GM23248 (cell line): ENCODE results near the gene TTC8. TPM values are rescaled to one million over a fixed set of nuclear protein-coding genes. Genes with fewer than 3 reads are reported as not detected.
A peak's percentile ranks its signal among the peaks of the same experiment; 100 is the strongest.

Experiments used
- DNase-seq: peaks from one replicate; pipeline ENCODE4 v3.0.0-alpha.2; 2015
- H2AFZ ChIP-seq: fragments of 200-600 bp; sonication (generic); 2 replicates; pipeline ENCODE4 v1.6.1; 2016; ENCODE audit warnings: antibody characterized with exemption
- H3F3A ChIP-seq: fragments of 200-600 bp; sonication (generic); 2 replicates; pipeline ENCODE4 v1.6.1; 2016; ENCODE audit warnings: mild to moderate bottlenecking, antibody characterized with exemption, mixed run types; ENCODE audit not compliant: insufficient read depth
- H3K27ac ChIP-seq: fragments of 200-600 bp; sonication (generic); 2 replicates; pipeline ENCODE4 v1.5.1; 2016; ENCODE audit warnings: mild to moderate bottlenecking
- H3K27me3 ChIP-seq: fragments of 200-600 bp; sonication (generic); replicated peaks from 2 replicates; pipeline ENCODE4 v1.6.1; 2016; ENCODE audit warnings: mild to moderate bottlenecking; ENCODE audit not compliant: insufficient read depth
- H3K36me3 ChIP-seq: fragments of 200-600 bp; sonication (generic); 2 replicates; pipeline ENCODE4 v1.6.1; 2016; ENCODE audit warnings: low read depth, mild to moderate bottlenecking
- H3K4me1 ChIP-seq: fragments of 200-600 bp; sonication (generic); 2 replicates; pipeline ENCODE4 v1.6.1; 2016; ENCODE audit warnings: mild to moderate bottlenecking; ENCODE audit not compliant: insufficient read depth
- H3K4me2 ChIP-seq: fragments of 200-600 bp; sonication (generic); one replicate; pipeline ENCODE4 v1.6.1; 2016; ENCODE audit warnings: mild to moderate bottlenecking; ENCODE audit not compliant: unreplicated experiment
- H3K4me3 ChIP-seq: fragments of 200-600 bp; sonication (generic); 2 replicates; pipeline ENCODE4 v1.5.1; 2016; ENCODE audit warnings: mild to moderate bottlenecking
- H3K79me2 ChIP-seq: fragments of 200-600 bp; sonication (generic); 2 replicates; pipeline ENCODE4 v1.6.1; 2016; ENCODE audit warnings: mild to moderate bottlenecking; ENCODE audit not compliant: insufficient read depth
- H3K9ac ChIP-seq: fragments of 200-600 bp; sonication (generic); 2 replicates; pipeline ENCODE4 v1.6.1; 2016; ENCODE audit warnings: mild to moderate bottlenecking
- H3K9me2 ChIP-seq: fragments of 200-600 bp; sonication (generic); 2 replicates; pipeline ENCODE4 v1.6.1; 2016; ENCODE audit warnings: mixed run types, mild to moderate bottlenecking, moderate library complexity; ENCODE audit not compliant: insufficient read depth
- H3K9me3 ChIP-seq: fragments of 200-600 bp; sonication (generic); one replicate; pipeline ENCODE4 v1.6.1; 2017; ENCODE audit warnings: low read depth
- H4K20me1 ChIP-seq: fragments of 200-600 bp; sonication (generic); 2 replicates; pipeline ENCODE4 v1.6.0; 2016; ENCODE audit not compliant: insufficient read depth
- EZH2 ChIP-seq: fragments of 200-600 bp; sonication (generic); IDR thresholded peaks from 2 replicates; pipeline ENCODE4 v1.6.1; 2018; ENCODE audit warnings: antibody characterized with exemption, mild to moderate bottlenecking; ENCODE audit not compliant: insufficient read depth, poor library complexity, severe bottlenecking
- EZH2phosphoT487 ChIP-seq: fragments of 200-600 bp; sonication (generic); IDR thresholded peaks from 2 replicates; pipeline ENCODE4 v1.6.1; 2018; ENCODE audit warnings: antibody characterized with exemption, moderate library complexity, mild to moderate bottlenecking, low read depth; ENCODE audit not compliant: insufficient read depth
- WGBS, 2 experiments: methylation state at CpG; one replicate each; pipeline ENCODE4 v1.1.6; 2015 to 2017; ENCODE audit warnings: low lambda C conversion rate in 2 of 2, low coverage in 1 of 2; ENCODE audit errors: missing lambda C conversion rate in 2 of 2; 5-methylcytosine and 5-hydroxymethylcytosine counted together
- in situ Hi-C: fragments of 300-500 bp; cut with MboI; formaldehyde crosslinking; loops from 2 replicates; pipeline ENCODE4 v1.15.0; 2020
- polyA plus RNA-seq: library from polyadenylated mRNA; unstranded; fragments of >200 nt; fragmentation: Nextera tagmentation; extraction: Ambion mirVana; gene quantifications from 2 replicates; pipeline ENCODE4 v1.2.1, GENCODE V29; 2016
- small RNA-seq: library from RNA; depleted of rRNA; stranded (forward); fragments of <200 nt; gene quantifications from one replicate; pipeline ENCODE3, GENCODE V24; 2014; ENCODE audit warnings: low read depth, low replicate concordance
- total RNA-seq: library from RNA; depleted of rRNA; stranded (reverse); fragments of >200 nt; shearing (Covaris generic); gene quantifications from 2 replicates; pipeline ENCODE4 v1.2.3, GENCODE V29; 2014; rRNA removed

The TTC8 gene
- total and polyA plus RNA-seq, 2 experiments from 2014 or later, result 38.3 to 49.4 TPM

- no peaks in the 10 kb centered on the region for H3K4me1 ChIP-seq
- no peaks in the 10 kb centered on the region for H3F3A ChIP-seq
- H3K9ac ChIP-seq, result no peak overlapping the region
- WGBS, 2 experiments, result 26 to 28% methylated on average over 4 of the region's 4 CpGs
- peaks cover 8% of the 10 kb centered on the region; the same call in 1 of the 2 replicates for H3K27me3 ChIP-seq
- H3K36me3 ChIP-seq, result no peaks in the 10 kb centered on the region
- TF ChIP-seq EZH2phosphoT487, result no peak
- no peak for TF ChIP-seq EZH2
- no peaks in the 10 kb centered on the region for H4K20me1 ChIP-seq
- no peak for DNase-seq
- in situ Hi-C loops, result no loop called here
- H3K4me3 ChIP-seq, result no peak overlapping the region
- no peak overlapping the region for H2AFZ ChIP-seq
- no peaks in the 10 kb centered on the region for H3K9me2 ChIP-seq
- H3K9me3 ChIP-seq, result no peaks in the 10 kb centered on the region
- no peak overlapping the region for H3K4me2 ChIP-seq
- H3K27ac ChIP-seq, result no peak overlapping the region
- no peaks in the 10 kb centered on the region for H3K79me2 ChIP-seq
These were observed 90.5 kb downstream of the TTC8 start for GRCh38 chr14:88914956-88915355.

GRCh38 chr14:88919502-88919901 is 95.1 kb downstream of the TTC8 start:
- H3K9me3 ChIP-seq, result no peaks in the 10 kb centered on the region
- peak; percentile 29 for DNase-seq
- H3F3A ChIP-seq, result no peaks in the 10 kb centered on the region
- peaks cover 5% of the 10 kb centered on the region; the same call in 1 of the 2 replicates for H3K27me3 ChIP-seq
- H3K79me2 ChIP-seq, result no peaks in the 10 kb centered on the region
- no peak for TF ChIP-seq EZH2
- TF ChIP-seq EZH2phosphoT487, result no peak
- no peak overlapping the region for H3K27ac ChIP-seq
- H4K20me1 ChIP-seq, result no peaks in the 10 kb centered on the region
- no peak overlapping the region for H2AFZ ChIP-seq
- no peaks in the 10 kb centered on the region for H3K36me3 ChIP-seq
- 39 to 43% methylated on average over 3 of the region's 3 CpGs for WGBS, 2 experiments
- no peak overlapping the region for H3K4me3 ChIP-seq
- H3K9ac ChIP-seq, result no peak overlapping the region
- no peak overlapping the region for H3K4me2 ChIP-seq
- no peaks in the 10 kb centered on the region for H3K4me1 ChIP-seq
- in situ Hi-C loops, result no loop called here
- no peaks in the 10 kb centered on the region for H3K9me2 ChIP-seq

Small RNA genes lying within 50 kb of the gene (small RNA-seq; reads per million reads assigned to genes)
- gene RF00019 (not detected), gene RNU4-92P (not detected)

Other genes with a start within 250 kb of the TTC8 start
- under 0.01 TPM in 1 of 2 replicates, not detected in the other for gene EML5, start 31.7 kb upstream of the TTC8 start, total RNA-seq
- 0.25 TPM in 1 of 2 replicates, not detected in the other for gene EML5, start 31.7 kb upstream of the TTC8 start, polyA plus RNA-seq